ENCODE data around the gene SPTY2D1.

Gene SPTY2D1

DNA sequence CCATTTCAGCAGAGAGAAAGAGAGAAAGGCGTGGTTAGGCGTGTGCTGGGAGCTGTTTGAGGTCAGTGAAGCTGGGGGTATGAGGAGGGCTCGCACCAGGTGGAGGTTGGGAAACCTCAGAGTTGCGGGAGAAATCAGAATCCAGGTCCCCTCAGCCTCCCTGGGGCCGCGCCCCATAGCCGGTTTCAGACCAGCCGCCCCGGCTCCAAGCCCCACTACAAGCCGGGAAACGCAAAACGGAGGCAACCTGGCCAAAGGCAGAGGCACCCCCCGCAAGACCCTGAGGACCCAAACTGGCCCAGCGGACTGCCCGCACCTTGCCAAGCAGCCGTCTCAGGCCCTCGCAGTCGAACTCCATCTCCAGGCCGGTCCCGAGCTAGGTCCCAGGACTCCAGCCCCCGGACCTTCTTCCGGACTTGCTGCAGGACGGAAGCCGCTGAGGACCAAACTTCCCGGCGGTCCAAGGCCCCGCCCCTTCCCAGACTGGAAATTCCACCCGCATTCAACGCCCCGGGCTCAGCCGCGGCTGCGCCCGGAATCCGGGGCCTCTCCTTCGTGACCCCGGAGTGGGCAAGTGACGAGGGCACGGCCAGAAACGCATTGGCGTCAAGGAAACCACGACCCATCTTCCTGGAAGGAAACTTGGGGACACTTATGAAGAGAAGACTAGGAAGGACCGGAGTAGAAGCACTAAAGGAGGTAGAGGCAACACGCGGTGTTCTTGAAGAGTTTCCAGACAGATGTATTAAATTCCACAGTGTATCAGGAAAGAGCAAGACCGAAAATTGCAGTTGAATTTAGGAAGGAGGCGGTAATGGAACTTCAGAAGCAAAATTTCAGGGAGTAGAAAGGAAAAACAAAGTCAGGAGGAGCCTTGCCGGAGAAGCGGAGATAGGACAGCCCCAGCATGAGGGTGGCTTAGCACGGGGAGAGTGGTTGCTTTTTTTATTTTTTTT lies 45.6 kb downstream of the SPTY2D1 start, which contains the start of gene UEVLD:
UEVLD (minus strand) TSS at position 438 of the 956 bp plus-strand sequence; CDS start at position 358, 80 bp downstream.
- H3K9ac ChIP-seq (ENCODE audit: low read length): peak within 1 kb of the TSS; percentile 63
- no peaks in the 10 kb centered on the region for H3K9me2 ChIP-seq (replicated peaks; ENCODE audit: insufficient read depth, low read length)
- peak within 1 kb of the TSS; percentile 55 for H3K4me3 ChIP-seq (ENCODE audit: insufficient read depth, low read length, poor library complexity, severe bottlenecking)
- no peaks in the 10 kb centered on the region for H4K20me1 ChIP-seq (ENCODE audit: low read depth, low read length)
- peak within 1 kb of the TSS; percentile 72 for H3K4me2 ChIP-seq (ENCODE audit: low read depth, low read length, poor library complexity, severe bottlenecking)
- 0 out of 2 replicates have a peak, but pooled peaks cover 11% of the 10 kb centered on the region for H3F3A ChIP-seq (ENCODE audit: insufficient read depth)
- H2AFZ ChIP-seq (ENCODE audit: low read depth, low read length, severe bottlenecking): peak within 1 kb of the TSS; percentile 97
- H3K36me3 ChIP-seq (ENCODE audit: low read length): no peaks in the 10 kb centered on the region
- no peak within 1 kb of the TSS for H3K27ac ChIP-seq (ENCODE audit: low read depth, low read length)
- H3K79me2 ChIP-seq (ENCODE audit: insufficient read depth, low read length): no peaks in the 10 kb centered on the region
- no peaks in the 10 kb centered on the region for H3K9me3 ChIP-seq (ENCODE audit: insufficient read depth, low read length)
- H3K27me3 ChIP-seq (ENCODE audit: low read length): no peaks in the 10 kb centered on the region
- TF ChIP-seq, protein P1, sequence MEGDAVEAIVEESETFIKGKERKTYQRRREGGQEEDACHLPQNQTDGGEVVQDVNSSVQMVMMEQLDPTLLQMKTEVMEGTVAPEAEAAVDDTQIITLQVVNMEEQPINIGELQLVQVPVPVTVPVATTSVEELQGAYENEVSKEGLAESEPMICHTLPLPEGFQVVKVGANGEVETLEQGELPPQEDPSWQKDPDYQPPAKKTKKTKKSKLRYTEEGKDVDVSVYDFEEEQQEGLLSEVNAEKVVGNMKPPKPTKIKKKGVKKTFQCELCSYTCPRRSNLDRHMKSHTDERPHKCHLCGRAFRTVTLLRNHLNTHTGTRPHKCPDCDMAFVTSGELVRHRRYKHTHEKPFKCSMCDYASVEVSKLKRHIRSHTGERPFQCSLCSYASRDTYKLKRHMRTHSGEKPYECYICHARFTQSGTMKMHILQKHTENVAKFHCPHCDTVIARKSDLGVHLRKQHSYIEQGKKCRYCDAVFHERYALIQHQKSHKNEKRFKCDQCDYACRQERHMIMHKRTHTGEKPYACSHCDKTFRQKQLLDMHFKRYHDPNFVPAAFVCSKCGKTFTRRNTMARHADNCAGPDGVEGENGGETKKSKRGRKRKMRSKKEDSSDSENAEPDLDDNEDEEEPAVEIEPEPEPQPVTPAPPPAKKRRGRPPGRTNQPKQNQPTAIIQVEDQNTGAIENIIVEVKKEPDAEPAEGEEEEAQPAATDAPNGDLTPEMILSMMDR (IDR thresholded peaks at IDR 0.05; ENCODE audit: insufficient read depth, low read length, poor library complexity, severe bottlenecking): no peak
- no peak for TF ChIP-seq EZH2phosphoT487 (conservative IDR thresholded peaks at IDR 0.05; ENCODE audit: low read length)

DNA sequence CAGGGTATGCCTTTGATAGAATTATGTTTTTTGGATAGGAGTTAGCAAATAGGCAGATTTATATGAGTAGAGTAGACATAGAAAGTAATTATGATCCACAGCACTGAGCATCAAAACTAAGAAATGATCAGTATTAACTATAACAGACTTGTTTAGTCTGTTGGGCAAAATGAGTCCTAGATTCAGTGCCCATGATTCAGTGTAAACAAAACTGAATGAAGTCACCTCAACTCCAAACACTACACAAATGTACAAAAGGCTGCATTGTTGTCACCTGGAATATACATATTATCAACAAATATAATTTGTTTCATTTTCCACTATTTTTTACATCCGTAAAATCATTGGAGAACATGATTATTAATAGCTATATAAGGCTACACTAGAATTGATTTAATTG lies 52.3 kb downstream of the SPTY2D1 start:
- TF ChIP-seq, protein P1 (IDR thresholded peaks at IDR 0.05; ENCODE audit: insufficient read depth, low read length, poor library complexity, severe bottlenecking): no peak
- TF ChIP-seq EZH2phosphoT487 (conservative IDR thresholded peaks at IDR 0.05; ENCODE audit: low read length): no peak
- no peak overlapping the region for H3K4me2 ChIP-seq (ENCODE audit: low read depth, low read length, poor library complexity, severe bottlenecking)
- H3K27me3 ChIP-seq (ENCODE audit: low read length): no peaks in the 10 kb centered on the region
- H3K27ac ChIP-seq (ENCODE audit: low read depth, low read length): no peak overlapping the region
- H3K9ac ChIP-seq (ENCODE audit: low read length): no peak overlapping the region
- no peaks in the 10 kb centered on the region for H3K9me2 ChIP-seq (replicated peaks; ENCODE audit: insufficient read depth, low read length)
- H3F3A ChIP-seq (ENCODE audit: insufficient read depth): no peaks in the 10 kb centered on the region
- H3K4me3 ChIP-seq (ENCODE audit: insufficient read depth, low read length, poor library complexity, severe bottlenecking): no peak overlapping the region
- H3K9me3 ChIP-seq (ENCODE audit: insufficient read depth, low read length): no peaks in the 10 kb centered on the region
- no peaks in the 10 kb centered on the region for H4K20me1 ChIP-seq (ENCODE audit: low read depth, low read length)
- no peak overlapping the region for H2AFZ ChIP-seq (ENCODE audit: low read depth, low read length, severe bottlenecking)
- no peaks in the 10 kb centered on the region for H3K79me2 ChIP-seq (ENCODE audit: insufficient read depth, low read length)
- no peaks in the 10 kb centered on the region for H3K36me3 ChIP-seq (ENCODE audit: low read length)

DNA sequence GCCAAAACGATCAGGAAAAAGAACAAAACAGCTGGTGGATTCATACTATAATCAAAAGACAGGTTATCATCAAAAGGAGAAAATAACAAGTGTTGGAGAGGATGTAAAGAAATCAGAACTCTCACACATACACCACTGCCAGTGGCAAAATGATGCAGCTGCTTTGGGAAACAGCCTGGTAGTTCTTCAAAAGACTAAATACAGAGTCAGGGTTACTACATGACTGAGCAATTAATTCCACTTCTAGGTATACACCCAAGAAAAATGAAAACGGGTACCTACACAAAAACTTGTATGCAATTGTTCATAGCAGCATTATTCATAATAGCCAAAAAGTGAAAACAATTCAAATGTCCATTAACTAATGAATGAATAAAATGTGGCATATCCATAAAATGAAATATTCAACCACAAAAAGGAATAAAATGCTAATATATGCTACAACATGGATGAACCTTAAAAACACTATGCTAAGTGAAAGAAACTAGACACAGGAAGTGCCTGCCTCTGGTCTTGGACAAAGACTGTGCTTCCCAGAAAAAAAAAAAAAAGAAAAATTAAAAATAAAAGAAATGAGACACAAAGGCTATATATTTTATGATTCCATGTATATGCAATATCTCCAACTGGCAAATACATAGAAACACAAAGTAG lies 53.9 kb downstream of the SPTY2D1 start:
- Histone ChIP-seq H3K27me3 (ENCODE audit: low read length) (no peaks in the 10 kb centered on the region), H3K4me3 (ENCODE audit: insufficient read depth, low read length, poor library complexity, severe bottlenecking) (no peak overlapping the region), H3K9me3 (ENCODE audit: insufficient read depth, low read length) (no peaks in the 10 kb centered on the region), H3K79me2 (ENCODE audit: insufficient read depth, low read length) (no peaks in the 10 kb centered on the region), H3F3A (ENCODE audit: insufficient read depth) (no peaks in the 10 kb centered on the region), H3K9ac (ENCODE audit: low read length) (no peak overlapping the region), H3K4me2 (ENCODE audit: low read depth, low read length, poor library complexity, severe bottlenecking) (no peak overlapping the region), H3K9me2 (replicated peaks; ENCODE audit: insufficient read depth, low read length) (no peaks in the 10 kb centered on the region), H3K27ac (ENCODE audit: low read depth, low read length) (no peak overlapping the region), H4K20me1 (ENCODE audit: low read depth, low read length) (no peaks in the 10 kb centered on the region), H3K36me3 (ENCODE audit: low read length) (no peaks in the 10 kb centered on the region), H2AFZ (ENCODE audit: low read depth, low read length, severe bottlenecking) (no peak overlapping the region)
- TF ChIP-seq, protein P1 (IDR thresholded peaks at IDR 0.05; ENCODE audit: insufficient read depth, low read length, poor library complexity, severe bottlenecking): no peak
- TF ChIP-seq EZH2phosphoT487 (conservative IDR thresholded peaks at IDR 0.05; ENCODE audit: low read length): no peak
